SK-N-SH (cell line): ENCODE data around the gene PLAGL1. TPM values are rescaled to one million over a fixed set of nuclear protein-coding genes. Genes with fewer than 3 reads are reported as not detected.

Experiments used
- CTCF ChIA-PET: fragments of 300-600, 350-600 bp; formaldehyde crosslinking; extraction: SDS; loops from one replicate; lab custom pipeline; 2021; lab: Yijun Ruan, JAX
- POLR2A ChIA-PET: fragments of 350-600 bp; sonication (Branson Sonifier 250); formaldehyde crosslinking; extraction: SDS; loops from one replicate; lab custom pipeline; 2020; ENCODE audit warnings: antibody characterized with exemption, inconsistent platforms; lab: Yijun Ruan, JAX
- DNase-seq: peaks from one replicate; pipeline ENCODE4 v3.0.0; 2012
- H2AFZ ChIP-seq: fragments of 200-600 bp; sonication (generic); 2 replicates; pipeline ENCODE4 v1.8.1; 2016; ENCODE audit warnings: antibody characterized with exemption, mild to moderate bottlenecking, low read depth
- H3F3A ChIP-seq: fragments of 200-600 bp; sonication (generic); replicated peaks from 2 replicates; pipeline ENCODE3; 2016; ENCODE audit warnings: antibody characterized with exemption, mild to moderate bottlenecking; ENCODE audit not compliant: insufficient read depth
- H3K27ac ChIP-seq, 2 experiments: fragments of 200-500 bp in 1 of 2; fragments of 200-600 bp in 1 of 2; sonication (Bioruptor generic) in 1 of 2; sonication (generic), shearing (Covaris generic) in 1 of 2; 2 replicates each; pipeline versions ENCODE4 v1.5.1 to v1.6.1; 2014 to 2016; ENCODE audit warnings: low read depth in 2 of 2, inconsistent platforms in 1 of 2, low read length in 1 of 2, mild to moderate bottlenecking in 1 of 2, mixed read lengths in 1 of 2
- H3K27me3 ChIP-seq: fragments of 200-600 bp; sonication (generic), shearing (Covaris generic); 2 replicates; pipeline ENCODE4 v1.6.1; 2016; ENCODE audit warnings: mixed run types; ENCODE audit not compliant: insufficient read depth
- H3K36me3 ChIP-seq, 2 experiments: fragments of 200-500 bp in 1 of 2; fragments of 200-600 bp in 1 of 2; sonication (Bioruptor generic) in 1 of 2; sonication (generic) in 1 of 2; replicated peaks in 1 of 2; 2 replicates each; pipeline versions ENCODE3 to v1.5.1; 2014 to 2016; ENCODE audit warnings: low read length in 1 of 2, mild to moderate bottlenecking in 1 of 2; ENCODE audit not compliant: insufficient read depth in 2 of 2, control insufficient read depth in 1 of 2
- H3K4me1 ChIP-seq, 2 experiments: fragments of 200-500 bp in 1 of 2; fragments of 200-600 bp in 1 of 2; sonication (Bioruptor generic) in 1 of 2; sonication (generic), shearing (Covaris generic) in 1 of 2; 2 replicates each; pipeline versions ENCODE4 v1.5.1 to v1.6.1; 2014 to 2016; ENCODE audit warnings: low read depth in 1 of 2, low read length in 1 of 2, mixed run types in 1 of 2; ENCODE audit not compliant: insufficient read depth in 2 of 2, control insufficient read depth in 1 of 2
- H3K4me2 ChIP-seq: fragments of 200-600 bp; sonication (generic), shearing (Covaris generic); 2 replicates; pipeline ENCODE4 v1.6.1; 2017; ENCODE audit warnings: mixed run types
- H3K4me3 ChIP-seq, 2 experiments: fragments of 200-500 bp in 1 of 2; fragments of 200-600 bp in 1 of 2; sonication (Bioruptor generic) in 1 of 2; sonication (generic), shearing (Covaris generic) in 1 of 2; 2 replicates each; pipeline versions ENCODE4 v1.5.1 to v1.8.1; 2014 to 2016; ENCODE audit warnings: low read depth in 2 of 2, inconsistent platforms in 1 of 2, low read length in 1 of 2, mild to moderate bottlenecking in 1 of 2, mixed read lengths in 1 of 2, moderate library complexity in 1 of 2
- H3K79me2 ChIP-seq: fragments of 200-600 bp; sonication (generic); 2 replicates; pipeline ENCODE4 v1.8.1; 2017; ENCODE audit warnings: mild to moderate bottlenecking; ENCODE audit not compliant: insufficient read depth
- H3K9ac ChIP-seq: fragments of 200-600 bp; sonication (generic); 2 replicates; pipeline ENCODE4 v1.6.1; 2017; ENCODE audit warnings: mixed run types
- H3K9me2 ChIP-seq: fragments of 200-600 bp; sonication (generic); 2 replicates; pipeline ENCODE4 v1.6.1; 2017; ENCODE audit warnings: mixed run types
- H3K9me3 ChIP-seq: fragments of 200-600 bp; sonication (generic); 2 replicates; pipeline ENCODE4 v1.6.1; 2017; ENCODE audit warnings: mixed run types, mild to moderate bottlenecking, moderate library complexity
- H4K20me1 ChIP-seq: fragments of 200-600 bp; sonication (generic); 2 replicates; pipeline ENCODE4 v1.6.1; 2017; ENCODE audit warnings: mild to moderate bottlenecking, mixed run types; ENCODE audit not compliant: insufficient read depth
- CHD2 ChIP-seq: fragments of 150-350 bp; IDR thresholded peaks from 2 replicates; pipeline ENCODE4 v1.6.1; 2018; ENCODE audit warnings: low read length; ENCODE audit not compliant: partially characterized antibody
- CTCF ChIP-seq: fragments of 200-600 bp; sonication (generic); IDR thresholded peaks from 2 replicates; pipeline ENCODE4 v1.6.1; 2017; ENCODE audit warnings: antibody characterized with exemption, mild to moderate bottlenecking, moderate library complexity
- ELF1 ChIP-seq: IDR thresholded peaks from 2 replicates; pipeline ENCODE4 v1.4.0; 2012
- EP300 ChIP-seq, 2 experiments: IDR thresholded peaks; 2 replicates each; pipeline versions ENCODE4 v1.4.0 to v1.6.1; 2012; ENCODE audit warnings: borderline replicate concordance in 1 of 2, low read depth in 1 of 2, low read length in 1 of 2
- EZH2phosphoT487 ChIP-seq: fragments of 200-600 bp; sonication (generic); IDR thresholded peaks from 2 replicates; pipeline ENCODE4 v1.6.1; 2017; ENCODE audit warnings: low read depth, mixed run types, mild to moderate bottlenecking, antibody characterized with exemption, moderate library complexity, borderline replicate concordance
- FOSL2 ChIP-seq: IDR thresholded peaks from 2 replicates; pipeline ENCODE4 v1.4.0; 2012; ENCODE audit warnings: low read depth, mild to moderate bottlenecking, moderate library complexity, borderline replicate concordance
- FOXM1 ChIP-seq: IDR thresholded peaks from 2 replicates; pipeline ENCODE4 v1.4.0; 2012; ENCODE audit warnings: low read depth, mild to moderate bottlenecking
- MEF2A ChIP-seq: IDR thresholded peaks from 2 replicates; pipeline ENCODE4 v1.4.0; 2012; ENCODE audit warnings: low read depth, borderline replicate concordance
- NRF1 ChIP-seq: IDR thresholded peaks from 2 replicates; pipeline ENCODE4 v1.6.1; 2012; ENCODE audit warnings: low read depth, mild to moderate bottlenecking, low read length
- PBX3 ChIP-seq: IDR thresholded peaks from 2 replicates; pipeline ENCODE4; 2012
- REST ChIP-seq: IDR thresholded peaks from 2 replicates; pipeline ENCODE4 v1.6.1; 2012; ENCODE audit warnings: mild to moderate bottlenecking, low read depth, low read length, moderate library complexity
- RFX5 ChIP-seq: IDR thresholded peaks from 2 replicates; pipeline ENCODE4 v1.6.1; 2012; ENCODE audit warnings: mild to moderate bottlenecking, improper control_type of control experiment, low read length
- TCF12 ChIP-seq: IDR thresholded peaks from 2 replicates; pipeline ENCODE4 v1.4.0; 2012
- USF2 ChIP-seq: fragments of 150-350 bp; IDR thresholded peaks from 2 replicates; pipeline ENCODE4 v1.6.1; 2017; ENCODE audit warnings: antibody characterized with exemption, low read length, low read depth, borderline replicate concordance
- WGBS: methylation state at CpG from one replicate; pipeline ENCODE4 v1.1.6; 2017; ENCODE audit warnings: low lambda C conversion rate; 5-methylcytosine and 5-hydroxymethylcytosine counted together
- polyA plus RNA-seq, 3 experiments: library from polyadenylated mRNA; depleted of rRNA; stranded (reverse); fragments of >200 nt; gene quantifications; 2 replicates each; pipeline ENCODE4 v1.2.3, GENCODE V29; 2012

The PLAGL1 gene
- polyA plus RNA-seq, 1 of the 3 experiments (the other 2 are of a cell fraction) = 25.8 TPM

- H4K20me1 ChIP-seq = no peaks in the 10 kb centered on the region
- H3K9me3 ChIP-seq = no peaks in the 10 kb centered on the region
- no peak overlapping the region for H3K4me2 ChIP-seq
- WGBS = 69% methylated on average over 3 of the region's 3 CpGs
- no peaks in the 10 kb centered on the region for H3K9me2 ChIP-seq
- POLR2A ChIA-PET = interaction anchor here (0.6 kb wide), 1 partner anchor 9 kb away, joined by 3 read pairs; no protein-coding TSS in a partner anchor
- H3F3A ChIP-seq = no peaks in the 10 kb centered on the region
- H3K4me1 ChIP-seq = no peaks in the 10 kb centered on the region
- no peaks in the 10 kb centered on the region for H3K36me3 ChIP-seq
- DNase-seq = no peak
- no peaks in the 10 kb centered on the region for H3K27me3 ChIP-seq
- H3K79me2 ChIP-seq = no peaks in the 10 kb centered on the region
- no peak overlapping the region for H3K4me3 ChIP-seq
- TF ChIP-seq USF2 (no peak), FOSL2 (no peak), ELF1 (no peak), CHD2 (no peak), MEF2A (no peak), PBX3 (no peak), FOXM1 (no peak), EP300 (IDR thresholded peaks at IDR 0.05; ENCODE audit: borderline replicate concordance in 1 of 2, low read depth in 1 of 2, low read length in 1 of 2) (no peak), TCF12 (no peak), REST (no peak), CTCF (no peak), NRF1 (no peak), RFX5 (no peak), EZH2phosphoT487 (no peak)
- H3K9ac ChIP-seq = no peak overlapping the region
- no peak overlapping the region for H2AFZ ChIP-seq
- H3K27ac ChIP-seq = no peak overlapping the region
- CTCF ChIA-PET = interaction anchor here (1.6 kb wide), 1 partner anchor 401 kb away, joined by 5 read pairs; no protein-coding TSS in a partner anchor
Observed at GRCh38 chr6:143976806-143977349, 31.2 kb downstream of the PLAGL1 start.
